ENCODE results near the gene KITLG.
"Not testable (repeated sequence)": the region's sequence is repeated elsewhere in the genome, so short reads cannot be mapped to it uniquely, and the experiment has no call there.

KITLG gene

GRCh38 chr12:88539893-88540292, 40.4 kb downstream of the KITLG start:
- DNase-seq (ENCODE audit: low spot score) = no peak

- no peak for DNase-seq (ENCODE audit: low spot score)
These were observed 41.6 kb downstream of the KITLG start for GRCh38 chr12:88538697-88539096.

GRCh38 chr12:88538250-88538649, 42.0 kb downstream of the KITLG start:
- DNase-seq (ENCODE audit: low spot score) = no peak

DNA sequence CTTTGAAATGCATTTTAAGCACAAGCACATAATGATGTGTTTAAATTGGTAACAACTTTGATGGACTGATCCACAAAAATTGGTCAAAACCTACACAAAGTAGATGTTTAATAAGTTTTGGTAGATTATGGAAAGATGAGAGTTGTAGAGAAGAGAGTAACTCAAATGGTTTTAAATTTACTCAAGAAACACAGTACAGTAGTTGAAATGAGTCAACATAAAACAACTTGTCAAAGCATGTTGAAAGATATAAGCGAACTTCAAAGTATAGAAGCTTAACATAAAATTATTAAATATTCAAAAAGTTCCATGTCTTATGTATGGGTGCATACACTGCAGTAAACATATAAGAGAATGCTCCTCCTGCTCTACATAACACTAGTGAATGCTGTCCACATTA, 49.4 kb downstream of the KITLG start:
- no peak for DNase-seq (ENCODE audit: low spot score)

GRCh38 chr12:88529531-88530488, 50.5 kb downstream of the KITLG start:
- DNase-seq (ENCODE audit: low spot score) = no peak

GRCh38 chr12:88522961-88523360, 57.3 kb downstream of the KITLG start:
- no peak for DNase-seq (ENCODE audit: low spot score)

GRCh38 chr12:88520436-88520820, 59.8 kb downstream of the KITLG start:
- DNase-seq (ENCODE audit: low spot score) = no peak

DNA sequence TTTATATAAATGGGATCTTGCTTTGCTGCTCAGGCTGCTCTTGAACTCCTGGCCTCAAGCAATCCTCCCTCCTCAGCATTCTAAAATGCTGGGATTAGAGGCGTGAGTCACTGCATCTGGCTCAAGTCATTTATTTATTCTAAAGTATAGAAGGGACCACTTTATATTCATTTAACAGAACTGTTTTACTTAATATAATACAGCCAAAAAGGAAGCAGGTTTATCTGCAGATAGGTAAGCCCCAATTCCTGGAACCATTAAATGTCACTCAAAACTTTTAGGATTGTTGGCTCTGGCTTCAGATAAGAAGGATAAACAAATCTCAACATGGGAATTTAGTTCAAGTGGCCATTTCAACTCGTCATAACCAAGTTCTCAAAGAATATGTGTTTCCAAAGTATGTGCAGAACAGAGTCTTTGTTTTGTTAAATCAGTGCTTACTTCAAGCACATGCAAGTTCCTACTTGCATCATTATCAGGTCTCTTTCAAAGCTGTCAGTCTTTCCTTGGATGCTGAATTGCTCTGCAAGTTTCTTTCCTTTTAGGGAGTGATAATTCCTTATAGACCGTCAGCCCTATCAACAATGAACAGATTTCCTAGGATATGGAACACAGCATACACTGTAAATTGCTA, 60.4 kb downstream of the KITLG start:
- no peak for DNase-seq (ENCODE audit: low spot score)

DNA sequence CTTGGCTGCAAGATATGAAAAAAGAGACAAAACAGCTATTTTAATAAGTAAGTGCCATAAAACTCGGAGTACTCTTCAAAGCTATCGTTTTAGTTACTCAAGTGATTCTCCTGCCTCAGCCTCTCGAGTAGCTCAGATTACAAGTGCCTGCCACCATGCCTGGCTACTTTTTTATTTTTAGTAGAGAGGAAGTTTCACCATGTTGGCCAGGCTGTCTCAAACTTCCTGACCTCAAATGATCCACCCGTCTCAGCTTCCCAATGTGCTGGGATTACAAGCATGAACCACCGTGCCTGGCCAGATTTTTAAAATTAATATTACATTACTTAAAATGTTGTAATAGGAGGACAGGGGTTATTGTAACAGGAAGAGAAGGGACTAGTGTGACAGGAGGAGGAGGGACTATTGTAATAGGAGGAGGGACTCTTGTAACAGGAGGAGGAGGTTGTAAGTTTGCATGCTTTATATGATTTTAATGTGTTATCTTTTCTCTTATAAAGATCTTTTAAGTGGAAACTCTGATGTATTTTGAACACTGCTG, 61.3 kb downstream of the KITLG start:
- no peak for DNase-seq (ENCODE audit: low spot score)

- DNase-seq (ENCODE audit: low spot score) = no peak
These were observed 63.5 kb downstream of the KITLG start for GRCh38 chr12:88516811-88517210.

DNA sequence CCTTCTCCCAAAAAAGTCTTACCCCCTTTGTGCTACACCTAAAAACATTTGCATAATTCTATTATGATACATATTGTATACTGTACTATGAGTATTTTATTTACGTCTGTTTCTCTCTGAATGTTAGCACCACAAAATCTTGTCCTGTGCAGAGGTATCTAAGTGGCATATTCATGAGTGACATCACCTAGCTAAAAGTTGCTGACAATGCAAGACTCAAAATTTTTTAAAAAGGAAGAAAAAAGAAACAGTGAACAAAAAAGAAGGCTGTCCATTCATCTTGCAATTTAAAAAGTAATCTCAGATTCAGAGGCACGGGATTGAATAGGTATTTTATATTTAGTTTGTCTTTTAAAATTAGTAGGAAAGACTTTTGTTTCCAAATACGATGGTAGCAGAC, 69.4 kb downstream of the KITLG start:
- no peak for DNase-seq (ENCODE audit: low spot score)

- DNase-seq (ENCODE audit: low spot score) = no peak
These were observed 70.4 kb downstream of the KITLG start for GRCh38 chr12:88509851-88510250.

GRCh38 chr12:88509347-88509746, 70.9 kb downstream of the KITLG start:
- peak; percentile 16 for DNase-seq (ENCODE audit: low spot score)

DNA sequence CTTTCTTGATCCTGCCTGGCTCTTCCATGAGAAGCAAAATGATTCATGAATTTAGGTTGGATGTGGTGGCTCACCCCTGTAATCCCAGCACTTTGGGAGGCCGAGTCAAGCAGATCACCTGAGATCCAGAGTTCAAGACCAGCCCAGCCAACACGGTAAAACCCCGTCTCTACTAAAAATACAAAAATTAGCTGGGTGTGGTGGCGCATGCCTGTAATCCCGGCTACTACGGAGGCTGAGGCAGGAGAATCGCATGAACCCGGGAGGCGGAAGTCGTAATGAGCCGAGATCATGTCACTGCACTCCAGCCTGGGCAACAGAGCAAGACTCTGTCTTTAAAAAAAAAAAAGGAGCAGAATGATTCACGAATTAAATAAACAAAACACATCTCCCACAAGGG, 72.4 kb downstream of the KITLG start:
- not testable (repeated sequence) for DNase-seq (ENCODE audit: low spot score)

- no peak for DNase-seq (ENCODE audit: low spot score)
These were observed 73.0 kb downstream of the KITLG start for GRCh38 chr12:88507270-88507669.

GRCh38 chr12:88505696-88506095, 74.6 kb downstream of the KITLG start:
- DNase-seq (ENCODE audit: low spot score) = no peak

DNA sequence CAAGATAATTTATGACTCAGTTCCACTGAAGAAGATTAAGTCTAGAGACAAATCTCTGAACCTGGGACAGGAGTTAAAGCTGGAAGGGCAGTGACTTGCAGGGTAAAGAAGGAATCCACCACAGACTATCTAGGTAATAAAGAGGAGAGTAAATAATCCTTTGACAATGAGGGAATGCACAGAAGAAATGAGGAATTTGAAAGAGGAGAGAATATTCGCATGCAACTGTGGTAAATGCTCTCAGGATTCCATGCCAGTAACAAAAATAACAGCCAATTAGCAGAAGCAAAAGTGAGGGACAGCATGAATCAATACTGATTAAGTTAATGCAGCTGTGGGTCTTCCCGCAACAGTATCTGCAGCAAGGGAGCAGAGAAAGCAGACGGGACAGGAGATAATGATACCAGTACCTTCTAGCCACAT, 77.0 kb downstream of the KITLG start:
- DNase-seq (ENCODE audit: low spot score) = no peak

DNA sequence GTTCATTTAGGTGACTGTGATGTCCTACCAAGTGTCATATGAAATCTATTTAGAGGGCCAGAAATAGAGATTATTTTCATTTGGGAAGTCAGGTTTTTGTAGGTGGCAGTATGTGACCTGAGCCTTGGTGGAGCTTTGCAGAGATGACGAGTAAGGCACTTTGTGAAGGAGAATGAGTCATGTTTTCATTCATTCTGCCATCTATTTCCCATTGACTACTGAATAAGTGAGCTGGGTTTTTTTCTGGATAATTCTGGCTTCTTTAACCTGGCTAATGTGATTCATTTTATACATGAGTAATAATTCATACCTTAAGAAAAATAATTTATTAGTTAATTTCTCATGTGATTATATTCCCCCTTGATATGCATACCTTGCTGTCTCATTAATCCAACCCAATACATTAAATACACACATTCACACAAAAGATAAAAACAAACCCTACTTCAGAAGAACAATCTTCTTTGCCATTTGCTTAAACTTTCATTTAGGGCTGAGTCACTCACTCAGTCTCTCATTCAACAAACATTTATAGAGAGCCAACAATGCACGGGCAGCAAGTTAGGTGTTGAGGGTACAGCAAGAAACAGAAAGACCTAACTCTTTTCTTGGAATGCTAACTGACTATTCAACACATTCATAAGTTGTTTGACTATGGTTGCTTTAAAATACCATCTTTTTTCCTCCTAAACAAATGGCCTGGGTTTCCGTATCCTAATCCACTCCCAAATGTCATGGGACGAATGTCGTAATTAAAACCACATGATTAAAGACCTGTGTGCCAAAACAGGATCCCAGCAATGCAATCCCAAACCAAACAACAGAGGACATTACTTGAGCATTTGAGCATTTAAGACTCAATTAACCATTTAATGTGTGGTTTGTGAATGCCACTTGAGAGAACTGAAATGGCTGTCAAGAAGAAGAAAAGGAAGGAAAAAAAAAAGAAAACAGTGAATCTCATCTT, 78.0 kb downstream of the KITLG start:
- DNase-seq (ENCODE audit: low spot score) = no peak

GRCh38 chr12:88496891-88497371, 83.3 kb downstream of the KITLG start:
- DNase-seq (ENCODE audit: low spot score) = no peak

DNA sequence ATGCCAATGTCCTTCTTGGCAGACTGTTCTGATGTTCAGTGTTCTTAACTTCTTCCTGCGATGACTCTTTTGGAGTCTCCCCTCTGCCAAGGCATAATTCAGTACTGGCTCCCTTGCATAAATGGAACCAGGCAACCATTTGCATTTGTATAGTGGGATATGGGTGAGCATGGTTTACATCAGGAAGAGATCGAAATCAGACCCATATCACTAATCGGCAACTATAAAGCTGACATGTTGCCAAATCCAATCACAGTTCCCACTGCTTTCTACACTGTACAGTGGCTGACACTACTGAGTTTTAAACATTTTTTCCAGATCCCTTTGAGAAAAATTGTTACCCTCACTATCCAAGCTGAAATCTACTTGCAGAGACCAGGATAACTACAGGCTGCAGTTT, 83.8 kb downstream of the KITLG start:
- DNase-seq (ENCODE audit: low spot score) = no peak

- DNase-seq (ENCODE audit: low spot score) = no peak
These were observed 85.2 kb downstream of the KITLG start for GRCh38 chr12:88495031-88495430.

DNA sequence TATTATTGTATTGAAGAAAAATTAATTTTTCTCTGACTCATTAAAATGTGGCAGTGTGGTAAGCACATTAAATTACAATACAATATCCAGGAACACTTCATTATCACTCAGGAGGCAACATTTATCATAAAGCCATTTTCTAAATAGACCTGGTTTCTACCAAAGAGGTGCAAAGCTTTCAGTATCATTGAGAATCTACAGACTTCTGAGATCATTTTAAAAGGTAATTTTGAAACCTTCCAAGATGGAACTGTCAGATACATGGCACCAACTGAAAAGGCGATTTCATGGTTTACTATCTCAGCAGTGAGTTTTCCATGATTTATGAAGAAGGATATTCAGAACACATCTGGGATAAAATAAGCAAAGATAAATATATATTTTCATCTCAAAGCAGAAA, 85.8 kb downstream of the KITLG start:
- DNase-seq (ENCODE audit: low spot score) = no peak

All from hepatic stellate cell (primary cell).